Umbilical cord (tissue), 2 donors: ENCODE measurements around the gene B4GALNT4. TPM values are rescaled to one million over a fixed set of nuclear protein-coding genes. Genes with fewer than 3 reads are reported as not detected.
"Not testable (repeated sequence)": the region's sequence is repeated elsewhere in the genome, so short reads cannot be mapped to it uniquely, and the experiment has no call there.

Experiments used
- DNase-seq: peaks from one replicate; pipeline ENCODE4 v3.0.0-alpha.2; 2015; ENCODE audit warnings: low spot score
- total RNA-seq: library from RNA; depleted of rRNA; stranded (reverse); fragments of >200 nt; gene quantifications from one replicate; pipeline ENCODE4 v1.2.3, GENCODE V29; 2014; ENCODE audit warnings: low replicate concordance; ENCODE audit not compliant: insufficient read depth

B4GALNT4 gene
- 7.2 TPM for total RNA-seq

GRCh38 chr11:369336-370018 lies at the start of gene B4GALNT4:
Gene B4GALNT4 (plus strand): TSS chr11:369499. CDS start chr11:369804, 305 bp downstream.
- DNase-seq = no peak

GRCh38 chr11:319888-320273 lies 49.4 kb upstream of the B4GALNT4 start:
- DNase-seq = not testable (repeated sequence)

- peak; percentile 46 for DNase-seq
Measured at GRCh38 chr11:324156-324555, 45.1 kb upstream of the B4GALNT4 start.

GRCh38 chr11:324593-325517 lies 44.4 kb upstream of the B4GALNT4 start:
- DNase-seq = peak; percentile 66

- DNase-seq = peak; percentile 1
Measured at GRCh38 chr11:325796-326591, 43.3 kb upstream of the B4GALNT4 start.

- no peak for DNase-seq
Measured at GRCh38 chr11:326592-326841, 42.8 kb upstream of the B4GALNT4 start.

GRCh38 chr11:326842-327580 lies 42.3 kb upstream of the B4GALNT4 start:
- peak; percentile 83 for DNase-seq

GRCh38 chr11:327581-327923 lies 41.7 kb upstream of the B4GALNT4 start:
- DNase-seq = no peak

GRCh38 chr11:328012-328411 lies 41.3 kb upstream of the B4GALNT4 start:
- no peak for DNase-seq

GRCh38 chr11:328516-329100 lies 40.7 kb upstream of the B4GALNT4 start:
- DNase-seq = peak; percentile 1

- no peak for DNase-seq
Measured at GRCh38 chr11:329886-330253, 39.4 kb upstream of the B4GALNT4 start.

GRCh38 chr11:330307-330693 lies 39.0 kb upstream of the B4GALNT4 start:
- DNase-seq = no peak

- no peak for DNase-seq
Measured at GRCh38 chr11:330694-331357, 38.5 kb upstream of the B4GALNT4 start.

- DNase-seq = no peak
Measured at GRCh38 chr11:331358-332060, 37.8 kb upstream of the B4GALNT4 start.

GRCh38 chr11:332651-333480 lies 36.4 kb upstream of the B4GALNT4 start:
- DNase-seq = no peak

- DNase-seq = not testable (repeated sequence)
Measured at GRCh38 chr11:333616-334263, 35.6 kb upstream of the B4GALNT4 start.

- peak; percentile 84 for DNase-seq
Measured at GRCh38 chr11:334264-334994, 34.9 kb upstream of the B4GALNT4 start.
